HepG2 (cell line): ENCODE measurements around the gene PRSS8. TPM values are rescaled to one million over a fixed set of nuclear protein-coding genes. Genes with fewer than 3 reads are reported as not detected.

ENCODE experiments used
- ATAC-seq: fragments of 200-7000 bp; cut with Tn5 transposase; 3 replicates; pipeline ENCODE4 v1.9.1; 2020; ENCODE audit warnings: mild to moderate bottlenecking, moderate library complexity
- BruUV-seq: library from RNA; stranded (reverse); fragments of 400-500 nt; replicated peaks from 2 replicates; lab custom pipeline; 2021; lab: Mats Ljungman, UMichigan
- CTCF ChIA-PET: fragments of 300-600 bp; formaldehyde crosslinking; extraction: SDS; loops from one replicate; lab custom pipeline; 2021; ENCODE audit warnings: low total read pairs, inconsistent platforms, low intra/inter-chr PET ratio; lab: Yijun Ruan, JAX
- POLR2A ChIA-PET: fragments of 350-600 bp; sonication (Branson Sonifier 250); formaldehyde crosslinking; loops from one replicate; lab custom pipeline; 2020; ENCODE audit warnings: antibody characterized with exemption, inconsistent platforms; lab: Yijun Ruan, JAX
- DNase-seq: peaks from one replicate; pipeline ENCODE4 v3.0.0-alpha.2; 2015; ENCODE audit warnings: low spot score
- FAIRE-seq: peaks from 3 replicates; lab custom pipeline; 2011; peaks lifted over from hg19 to GRCh38; lab: Jason Lieb, UNC
- H2AFZ ChIP-seq: one replicate; pipeline ENCODE4 v1.6.1; 2011; ENCODE audit warnings: low read length, inconsistent platforms
- H3K27ac ChIP-seq: fragments of 300-600 bp; 3 replicates; pipeline ENCODE4 v1.8.0; 2011; ENCODE audit warnings: mixed run types, mild to moderate bottlenecking, mixed read lengths, low read length, inconsistent platforms; ENCODE audit not compliant: insufficient read depth; ENCODE audit errors: extremely low read length
- H3K27me3 ChIP-seq, 2 experiments: fragments of 200-600 bp in 1 of 2; 2 replicates in 1 of 2; 3 replicates in 1 of 2; pipeline versions ENCODE4 v1.6.0 to v1.8.0; 2011; ENCODE audit warnings: low read length in 2 of 2, mild to moderate bottlenecking in 2 of 2, moderate library complexity in 2 of 2, inconsistent platforms in 1 of 2; ENCODE audit not compliant: insufficient read depth in 2 of 2, control insufficient read depth in 1 of 2
- H3K36me3 ChIP-seq, 2 experiments: fragments of 200-600 bp in 1 of 2; replicated peaks in 1 of 2; 2 replicates in 1 of 2; 3 replicates in 1 of 2; pipeline versions ENCODE4 v1.5.1 to v1.8.0; 2011; ENCODE audit warnings: low read length in 2 of 2, inconsistent platforms in 1 of 2; ENCODE audit not compliant: insufficient read depth in 2 of 2, control insufficient read depth in 1 of 2
- H3K4me1 ChIP-seq: 2 replicates; pipeline ENCODE4 v1.5.1; 2012; ENCODE audit warnings: low read length, inconsistent platforms; ENCODE audit not compliant: insufficient read depth
- H3K4me2 ChIP-seq: 2 replicates; pipeline ENCODE4 v1.6.0; 2011; ENCODE audit warnings: low read depth, low read length, inconsistent platforms
- H3K4me3 ChIP-seq, 3 experiments: fragments of 200-600 bp in 1 of 3; sonication (generic), shearing (Covaris generic) in 1 of 3; replicated peaks in 1 of 3; 2 replicates each; pipeline ENCODE4 v1.5.1; 2011 to 2016; ENCODE audit warnings: low read length in 3 of 3, inconsistent platforms in 2 of 3, low read depth in 2 of 3, mild to moderate bottlenecking in 2 of 3, control low read depth in 1 of 3, mixed read lengths in 1 of 3; ENCODE audit not compliant: insufficient read depth in 1 of 3
- H3K79me2 ChIP-seq: one replicate; pipeline ENCODE4 v1.6.1; 2011; ENCODE audit warnings: low read length, inconsistent platforms; ENCODE audit not compliant: insufficient read depth
- H3K9ac ChIP-seq: 2 replicates; pipeline ENCODE4 v1.6.0; 2011; ENCODE audit warnings: mild to moderate bottlenecking, low read depth, low read length, inconsistent platforms; ENCODE audit not compliant: insufficient read depth
- H3K9me3 ChIP-seq: 2 replicates; pipeline ENCODE4 v1.5.1; 2012; ENCODE audit warnings: mild to moderate bottlenecking, low read length
- H4K20me1 ChIP-seq: 2 replicates; pipeline ENCODE4 v1.6.0; 2011; ENCODE audit warnings: inconsistent platforms, mild to moderate bottlenecking, low read length, moderate library complexity; ENCODE audit not compliant: insufficient read depth
- ADNP ChIP-seq: sonication (generic); formaldehyde crosslinking; IDR thresholded peaks from 2 replicates; pipeline ENCODE4 v1.4.0; 2020; ENCODE audit warnings: missing genetic modification reagents
- CEBPB ChIP-seq: IDR thresholded peaks from 2 replicates; pipeline ENCODE4 v1.6.1; 2011; ENCODE audit warnings: low read depth, low read length, improper control_type of control experiment, borderline replicate concordance
- CEBPG ChIP-seq: IDR thresholded peaks from 2 replicates; pipeline ENCODE4 v1.6.1; 2016
- FOSL2 ChIP-seq: sonication (generic); formaldehyde crosslinking; IDR thresholded peaks from 2 replicates; pipeline ENCODE4 v1.4.0; 2020; ENCODE audit warnings: missing genetic modification reagents
- SAP130 ChIP-seq: IDR thresholded peaks from 2 replicates; pipeline ENCODE4 v1.6.1; 2016; ENCODE audit warnings: low read depth
- SKI ChIP-seq: fragments of 450-650 bp; IDR thresholded peaks from one replicate; pipeline ENCODE4 v1.6.1; 2018; ENCODE audit warnings: mild to moderate bottlenecking; ENCODE audit not compliant: partially characterized antibody
- SRY ChIP-seq: sonication (generic); formaldehyde crosslinking; IDR thresholded peaks from 2 replicates; pipeline ENCODE4 v1.8.0; 2022; ENCODE audit warnings: mild to moderate bottlenecking, missing genetic modification reagents
- U2AF1 ChIP-seq: fragments of 200-400 bp; formaldehyde crosslinking; optimal IDR thresholded peaks from 2 replicates; pipeline ENCODE3; 2017; ENCODE audit warnings: mild to moderate bottlenecking, low read depth, low read length
- ZNF207 ChIP-seq: fragments of 450-650 bp; IDR thresholded peaks from 2 replicates; pipeline ENCODE4 v1.6.1; 2016; ENCODE audit warnings: antibody characterized with exemption, borderline replicate concordance
- ZNF362 ChIP-seq: sonication (generic); formaldehyde crosslinking; IDR thresholded peaks from 2 replicates; pipeline ENCODE4 v1.4.0; 2020; ENCODE audit warnings: missing genetic modification reagents, mild to moderate bottlenecking, borderline replicate concordance
- ZNF75D ChIP-seq: sonication (generic); formaldehyde crosslinking; IDR thresholded peaks from 2 replicates; pipeline ENCODE4 v1.8.1; 2023; ENCODE audit warnings: missing genetic modification reagents, mild to moderate bottlenecking, borderline replicate concordance
- ZNF770 ChIP-seq: sonication (generic); formaldehyde crosslinking; IDR thresholded peaks from 2 replicates; pipeline ENCODE4 v1.5.0; 2020; ENCODE audit warnings: mild to moderate bottlenecking, missing genetic modification reagents
- ZNF776 ChIP-seq: sonication (generic); formaldehyde crosslinking; IDR thresholded peaks from 2 replicates; pipeline ENCODE4 v1.4.0; 2020; ENCODE audit warnings: mild to moderate bottlenecking, missing genetic modification reagents
- WGBS: methylation state at CpG from one replicate; pipeline ENCODE4 v1.1.6; 2017; ENCODE audit warnings: low lambda C conversion rate; 5-methylcytosine and 5-hydroxymethylcytosine counted together
- in situ Hi-C: cut with HindIII; loops from 2 replicates; pipeline ENCODE4 v1.10.0; 2017; ENCODE audit warnings: low pct_unique_long_range_greater_than_20kb; ENCODE audit not compliant: extremely low pct_ligation_motif_present
- intact Hi-C: fragments of 100-400 bp; cut with micrococcal nuclease; formaldehyde crosslinking; loops from one replicate; pipeline ENCODE4 v1.10.0; 2022; ENCODE audit not compliant: unreplicated experiment
- polyA plus RNA-seq, 8 experiments: library from polyadenylated mRNA; depleted of rRNA in 3 of 8; stranded (reverse) in 7 of 8; unstranded in 1 of 8; fragments of >200 nt; fragmentation: Illumina TruSeq in 4 of 8; extraction: Trizol in 4 of 8; gene quantifications; 2 replicates each; pipeline versions ENCODE4 v1.2.1 to v1.2.3, GENCODE V29; 2011 to 2016; ENCODE audit warnings: low read depth in 4 of 8, missing spikeins in 1 of 8, mixed read lengths in 1 of 8; ENCODE audit not compliant: insufficient read depth in 1 of 8
- total RNA-seq, 5 experiments: library from RNA; depleted of rRNA; stranded (reverse); fragments of >200 nt; fragmentation: Illumina TruSeq; extraction: Trizol; gene quantifications; 2 replicates each; pipeline ENCODE4 v1.2.3, GENCODE V29; 2016; ENCODE audit warnings: low read depth in 1 of 5

PRSS8 gene
- total and polyA plus RNA-seq, 2 of the 13 experiments (the other 11 are each of a cell fraction or from before 2014, with no cell fraction given) = 2.6 to 7.2 TPM

DNA sequence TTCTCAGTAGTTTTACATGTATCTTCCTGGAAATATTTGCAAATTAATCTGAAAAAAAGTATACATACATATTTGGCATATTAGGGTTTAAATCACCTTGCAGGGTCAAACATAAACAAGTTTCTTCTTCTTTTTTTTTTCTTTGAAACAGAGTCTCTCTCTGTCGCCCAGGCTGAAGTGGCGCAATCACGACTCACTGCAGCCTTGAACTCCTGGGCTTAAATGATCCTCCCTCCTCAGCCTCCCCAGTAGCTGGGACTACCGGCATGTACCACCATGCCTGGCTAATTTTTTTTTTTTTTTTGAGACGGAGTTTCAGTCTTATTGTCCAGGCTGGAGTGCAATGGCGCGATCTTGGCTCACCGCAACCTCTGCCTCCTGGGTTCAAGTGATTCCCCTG, 31.8 kb upstream of the PRSS8 start:
- no peaks in the 10 kb centered on the region for H3K79me2 ChIP-seq
- no peak overlapping the region for H3K9ac ChIP-seq
- DNase-seq (no peak), ATAC-seq (no peak), FAIRE-seq (no peak)
- CTCF ChIA-PET = no interaction called here
- no peaks in the 10 kb centered on the region for H3K9me3 ChIP-seq
- no peak overlapping the region for H2AFZ ChIP-seq
- H3K27ac ChIP-seq = no peak overlapping the region
- no peak overlapping the region for H3K4me3 ChIP-seq
- H3K36me3 ChIP-seq = no peaks in the 10 kb centered on the region
- BruUV-seq = no TSS peak
- H4K20me1 ChIP-seq = no peaks in the 10 kb centered on the region
- no peak overlapping the region for H3K4me2 ChIP-seq
- H3K4me1 ChIP-seq = peaks cover 36% of the 10 kb centered on the region
- TF ChIP-seq SKI = no peak
- TF ChIP-seq U2AF1 = no peak
- no peak for TF ChIP-seq SAP130 (CRISPR knock-in tag)
- peak; percentile 60; the same call in 1 of the 2 replicates for TF ChIP-seq ZNF362
- TF ChIP-seq FOSL2 (CRISPR knock-in tag) = 0 out of 2 replicates have a peak, but pooled peaks have one; percentile 25
- no peak for TF ChIP-seq ZNF207
- TF ChIP-seq ZNF75D (CRISPR knock-in tag) = no peak
- TF ChIP-seq SRY (CRISPR knock-in tag) = no peak
- peak; percentile 97 for TF ChIP-seq ZNF770 (CRISPR knock-in tag)
- 0 out of 2 replicates have a peak, but pooled peaks have one; percentile 15 for TF ChIP-seq ADNP
- no peak for TF ChIP-seq ZNF776
- peak; percentile 56; the same call in 1 of the 2 replicates for TF ChIP-seq CEBPB
- TF ChIP-seq CEBPG = peak; percentile 51
- POLR2A ChIA-PET = interaction anchor here (1.7 to 1.9 kb wide), 2 partner anchors 13 to 50 kb away, joined by 3 to 10 read pairs; partner anchors contain the start of genes FUS and KAT8
- H3K27me3 ChIP-seq = peaks cover 0 to 7% of the 10 kb centered on the region in 2 experiments; a peak in 1 of 5 replicates
- in situ Hi-C loops (no loop called here), intact Hi-C loops (no loop called here)
- WGBS = 48% methylated on average over 8 of the region's 8 CpGs
